HepG2 (cell line): ENCODE measurements around the gene EIF5A2.

ENCODE experiments used
- FOXK1 ChIP-seq: sonication (generic); formaldehyde crosslinking; IDR thresholded peaks from 2 replicates; pipeline ENCODE4 v1.4.0; 2020; ENCODE audit warnings: low read depth, missing genetic modification reagents, borderline replicate concordance
- GABPA ChIP-seq, 2 experiments: IDR thresholded peaks; 2 replicates each; pipeline ENCODE4 v1.6.1; 2011 to 2016; ENCODE audit warnings: low read depth in 2 of 2, low read length in 1 of 2, missing biosample characterization in 1 of 2, missing genetic modification characterization in 1 of 2
- MYNN ChIP-seq: sonication (generic); formaldehyde crosslinking; IDR thresholded peaks from 2 replicates; pipeline ENCODE4 v1.4.0; 2020; ENCODE audit warnings: mild to moderate bottlenecking, low read depth, missing genetic modification reagents
- POLR2A ChIP-seq, 2 experiments: IDR thresholded peaks; 2 replicates each; pipeline ENCODE4 v1.6.1; 2011; ENCODE audit warnings: low read depth in 2 of 2, low read length in 2 of 2, mild to moderate bottlenecking in 1 of 2, moderate library complexity in 1 of 2; ENCODE audit not compliant: insufficient read depth in 1 of 2
- SMAD1 ChIP-seq: sonication (generic); formaldehyde crosslinking; IDR thresholded peaks from 2 replicates; pipeline ENCODE4 v1.4.0; 2020; ENCODE audit warnings: missing genetic modification reagents, low read depth, mild to moderate bottlenecking, borderline replicate concordance
- ZFP90 ChIP-seq: sonication (generic); formaldehyde crosslinking; IDR thresholded peaks from 2 replicates; pipeline ENCODE4 v1.8.0; 2022; ENCODE audit warnings: missing genetic modification reagents, mild to moderate bottlenecking, inconsistent platforms, borderline replicate concordance
- ZNF10 ChIP-seq: sonication (generic); formaldehyde crosslinking; IDR thresholded peaks from 2 replicates; pipeline ENCODE4 v1.4.0; 2020; ENCODE audit warnings: mild to moderate bottlenecking, low read depth, missing genetic modification reagents, borderline replicate concordance
- TF ChIP-seq, protein P1 (sequence below): sonication (generic); formaldehyde crosslinking; IDR thresholded peaks from 2 replicates; pipeline ENCODE4 v1.5.0; 2020; ENCODE audit warnings: mild to moderate bottlenecking, missing genetic modification reagents, moderate library complexity
- TF ChIP-seq, protein P2 (sequence below): sonication (generic); formaldehyde crosslinking; IDR thresholded peaks from 2 replicates; pipeline ENCODE4 v1.8.0; 2022; ENCODE audit warnings: mild to moderate bottlenecking, missing genetic modification reagents; ENCODE audit not compliant: insufficient replicate concordance
- TF ChIP-seq, protein P3 (sequence below): sonication (generic); formaldehyde crosslinking; IDR thresholded peaks from 2 replicates; pipeline ENCODE4 v1.5.0; 2020; ENCODE audit warnings: mild to moderate bottlenecking, low read depth, missing genetic modification reagents, borderline replicate concordance

DNA sequence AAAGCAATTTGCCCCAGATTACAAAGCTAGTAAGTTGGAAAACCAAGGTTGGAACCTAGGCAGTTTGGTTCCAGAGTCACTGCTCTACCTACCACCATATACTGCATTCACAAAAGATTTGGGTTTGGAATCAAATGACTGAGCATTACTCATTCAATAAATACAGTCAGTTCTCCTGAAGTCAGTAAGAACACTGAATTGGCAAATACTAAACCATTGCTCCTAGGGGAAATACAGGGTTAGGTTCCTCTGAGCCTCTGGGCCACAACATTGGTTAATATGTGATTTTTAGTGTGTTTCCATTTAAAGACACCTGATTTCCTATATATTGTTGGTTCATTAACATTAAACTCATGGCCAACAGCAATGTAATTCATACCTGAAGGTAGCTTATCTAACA is 2.1 kb upstream of the EIF5A2 start:
- TF ChIP-seq, protein P1, sequence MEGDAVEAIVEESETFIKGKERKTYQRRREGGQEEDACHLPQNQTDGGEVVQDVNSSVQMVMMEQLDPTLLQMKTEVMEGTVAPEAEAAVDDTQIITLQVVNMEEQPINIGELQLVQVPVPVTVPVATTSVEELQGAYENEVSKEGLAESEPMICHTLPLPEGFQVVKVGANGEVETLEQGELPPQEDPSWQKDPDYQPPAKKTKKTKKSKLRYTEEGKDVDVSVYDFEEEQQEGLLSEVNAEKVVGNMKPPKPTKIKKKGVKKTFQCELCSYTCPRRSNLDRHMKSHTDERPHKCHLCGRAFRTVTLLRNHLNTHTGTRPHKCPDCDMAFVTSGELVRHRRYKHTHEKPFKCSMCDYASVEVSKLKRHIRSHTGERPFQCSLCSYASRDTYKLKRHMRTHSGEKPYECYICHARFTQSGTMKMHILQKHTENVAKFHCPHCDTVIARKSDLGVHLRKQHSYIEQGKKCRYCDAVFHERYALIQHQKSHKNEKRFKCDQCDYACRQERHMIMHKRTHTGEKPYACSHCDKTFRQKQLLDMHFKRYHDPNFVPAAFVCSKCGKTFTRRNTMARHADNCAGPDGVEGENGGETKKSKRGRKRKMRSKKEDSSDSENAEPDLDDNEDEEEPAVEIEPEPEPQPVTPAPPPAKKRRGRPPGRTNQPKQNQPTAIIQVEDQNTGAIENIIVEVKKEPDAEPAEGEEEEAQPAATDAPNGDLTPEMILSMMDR (CRISPR knock-in tag), result no peak
- TF ChIP-seq ZFP90 (CRISPR knock-in tag) (no peak), SMAD1 (CRISPR knock-in tag) (no peak), FOXK1 (CRISPR knock-in tag) (no peak), POLR2A (IDR thresholded peaks at IDR 0.05; ENCODE audit: insufficient read depth in 1 of 2, low read depth in 2 of 2, low read length in 2 of 2) (no peak), MYNN (CRISPR knock-in tag) (no peak), ZNF10 (CRISPR knock-in tag) (no peak), GABPA (IDR thresholded peaks at IDR 0.05; ENCODE audit: low read depth, low read length) (no peak), GABPA (CRISPR knock-in tag; IDR thresholded peaks at IDR 0.05; ENCODE audit: low read depth) (no peak)
- TF ChIP-seq, protein P2, sequence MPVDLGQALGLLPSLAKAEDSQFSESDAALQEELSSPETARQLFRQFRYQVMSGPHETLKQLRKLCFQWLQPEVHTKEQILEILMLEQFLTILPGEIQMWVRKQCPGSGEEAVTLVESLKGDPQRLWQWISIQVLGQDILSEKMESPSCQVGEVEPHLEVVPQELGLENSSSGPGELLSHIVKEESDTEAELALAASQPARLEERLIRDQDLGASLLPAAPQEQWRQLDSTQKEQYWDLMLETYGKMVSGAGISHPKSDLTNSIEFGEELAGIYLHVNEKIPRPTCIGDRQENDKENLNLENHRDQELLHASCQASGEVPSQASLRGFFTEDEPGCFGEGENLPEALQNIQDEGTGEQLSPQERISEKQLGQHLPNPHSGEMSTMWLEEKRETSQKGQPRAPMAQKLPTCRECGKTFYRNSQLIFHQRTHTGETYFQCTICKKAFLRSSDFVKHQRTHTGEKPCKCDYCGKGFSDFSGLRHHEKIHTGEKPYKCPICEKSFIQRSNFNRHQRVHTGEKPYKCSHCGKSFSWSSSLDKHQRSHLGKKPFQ (CRISPR knock-in tag), result no peak
- TF ChIP-seq, protein P3, sequence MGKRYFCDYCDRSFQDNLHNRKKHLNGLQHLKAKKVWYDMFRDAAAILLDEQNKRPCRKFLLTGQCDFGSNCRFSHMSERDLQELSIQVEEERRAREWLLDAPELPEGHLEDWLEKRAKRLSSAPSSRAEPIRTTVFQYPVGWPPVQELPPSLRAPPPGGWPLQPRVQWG, result no peak
